A673 (cell line): ENCODE data around the gene NEDD9. TPM values are rescaled to one million over a fixed set of nuclear protein-coding genes. Genes with fewer than 3 reads are reported as not detected.

Experiments
- BruUV-seq: library from RNA; stranded (reverse); fragments of 400-500 nt; replicated peaks from 2 replicates; lab custom pipeline; 2021; lab: Mats Ljungman, UMichigan
- CTCF ChIA-PET: fragments of 300-600 bp; sonication (Branson Sonifier 250); formaldehyde crosslinking; loops from one replicate; lab custom pipeline; 2022; ENCODE audit warnings: antibody characterized with exemption; lab: Charles Lee
- POLR2A ChIA-PET: fragments of 300-600 bp; sonication (Branson Sonifier 250); formaldehyde crosslinking; loops from one replicate; lab custom pipeline; 2022; ENCODE audit warnings: antibody characterized with exemption; ENCODE audit not compliant: low non-redundant PET; lab: Charles Lee
- DNase-seq: peaks from one replicate; pipeline ENCODE4 v3.0.0-alpha.2; 2015; ENCODE audit warnings: low spot score
- H3K27ac ChIP-seq: fragments of 200-600 bp; sonication (generic); 2 replicates; pipeline ENCODE4 v1.5.1; 2016; ENCODE audit warnings: mixed run types, low read depth, mild to moderate bottlenecking, mixed read lengths, antibody characterized with exemption, low read length; ENCODE audit not compliant: poor library complexity, severe bottlenecking
- H3K27me3 ChIP-seq: fragments of 200-600 bp; sonication (generic); replicated peaks from 2 replicates; pipeline ENCODE4 v1.6.1; 2017; ENCODE audit warnings: mixed run types, low read depth, mild to moderate bottlenecking, mixed read lengths, antibody characterized with exemption, low read length; ENCODE audit not compliant: insufficient read depth, poor library complexity
- H3K36me3 ChIP-seq: fragments of 200-600 bp; sonication (generic); 2 replicates; pipeline ENCODE4 v1.6.1; 2016; ENCODE audit warnings: mixed run types, mild to moderate bottlenecking, mixed read lengths, antibody characterized with exemption, low read length; ENCODE audit not compliant: insufficient read depth, poor library complexity, severe bottlenecking
- H3K4me1 ChIP-seq: fragments of 200-600 bp; sonication (generic); 2 replicates; pipeline ENCODE4 v1.6.1; 2017; ENCODE audit warnings: mixed run types, mild to moderate bottlenecking, mixed read lengths, antibody characterized with exemption, low read length; ENCODE audit not compliant: insufficient read depth, poor library complexity, severe bottlenecking
- H3K4me3 ChIP-seq: fragments of 200-600 bp; sonication (generic); 2 replicates; pipeline ENCODE4 v1.5.1; 2016; ENCODE audit warnings: low read depth, mixed run types, mild to moderate bottlenecking, mixed read lengths, low read length; ENCODE audit not compliant: poor library complexity, severe bottlenecking
- H3K9me3 ChIP-seq: fragments of 200-600 bp; sonication (generic); 2 replicates; pipeline ENCODE4 v1.6.1; 2016; ENCODE audit warnings: mixed run types, low read depth, mild to moderate bottlenecking, mixed read lengths, antibody characterized with exemption, low read length; ENCODE audit not compliant: poor library complexity, severe bottlenecking
- CTCF ChIP-seq: fragments of 300-800, 200-600 bp; sonication (generic); conservative IDR thresholded peaks from 2 replicates; pipeline ENCODE4 v1.5.1; 2017; ENCODE audit warnings: low read depth, mild to moderate bottlenecking, antibody characterized with exemption, low read length, moderate library complexity, mixed read lengths
- EZH2 ChIP-seq: fragments of 200-600 bp; sonication (generic); IDR thresholded peaks from 2 replicates; pipeline ENCODE4 v1.6.1; 2017; ENCODE audit warnings: borderline replicate concordance, low read depth, mild to moderate bottlenecking, mixed read lengths, antibody characterized with exemption, low read length; ENCODE audit not compliant: poor library complexity, severe bottlenecking
- intact Hi-C: fragments of 100-400 bp; cut with micrococcal nuclease; formaldehyde crosslinking; loops from one replicate; pipeline ENCODE4 v1.10.0; 2022; ENCODE audit not compliant: unreplicated experiment
- total RNA-seq: library from RNA; stranded (reverse); gene quantifications from 2 replicates; pipeline ENCODE4 v1.2.3, GENCODE V29; 2021

The NEDD9 gene
- total RNA-seq, 1 experiment from 2014 or later: 6.6 TPM

GRCh38 chr6:11207199-11207968 is 25.1 kb downstream of the NEDD9 start:
- ChIA-PET POLR2A (interaction anchor here (1.0 kb wide), 1 partner anchor 26 kb away, joined by 4 read pairs; the partner anchor contains the start of gene NEDD9), CTCF (no interaction called here)
- no TSS peak for BruUV-seq
- no peak overlapping the region for H3K27ac ChIP-seq
- H3K9me3 ChIP-seq: no peaks in the 10 kb centered on the region
- no peak for TF ChIP-seq CTCF
- TF ChIP-seq EZH2: no peak
- H3K4me1 ChIP-seq: peaks cover 69% of the 10 kb centered on the region
- H3K36me3 ChIP-seq: no peaks in the 10 kb centered on the region
- H3K4me3 ChIP-seq: no peak overlapping the region
- H3K27me3 ChIP-seq: no peaks in the 10 kb centered on the region
- DNase-seq: peak; percentile 71
- intact Hi-C loops: no loop called here

GRCh38 chr6:11206576-11206975 is 25.9 kb downstream of the NEDD9 start:
- no peak overlapping the region for H3K27ac ChIP-seq
- BruUV-seq: no TSS peak
- intact Hi-C loops: no loop called here
- H3K4me1 ChIP-seq: peaks cover 75% of the 10 kb centered on the region
- POLR2A ChIA-PET: interaction anchor here (1.0 kb wide), 1 partner anchor 26 kb away, joined by 4 read pairs; the partner anchor contains the start of gene NEDD9
- H3K36me3 ChIP-seq: no peaks in the 10 kb centered on the region
- CTCF ChIA-PET: no interaction called here
- no peak for TF ChIP-seq CTCF
- no peak for TF ChIP-seq EZH2
- H3K4me3 ChIP-seq: no peak overlapping the region
- H3K27me3 ChIP-seq: no peaks in the 10 kb centered on the region
- no peaks in the 10 kb centered on the region for H3K9me3 ChIP-seq
- no peak for DNase-seq

GRCh38 chr6:11204794-11205366 is 27.6 kb downstream of the NEDD9 start:
- CTCF ChIA-PET: no interaction called here
- intact Hi-C loops: no loop called here
- no peaks in the 10 kb centered on the region for H3K9me3 ChIP-seq

More at GRCh38 chr6:11204794-11205366, 27.6 kb downstream of the NEDD9 start:
- Histone ChIP-seq H3K27ac (no peak overlapping the region), H3K36me3 (no peaks in the 10 kb centered on the region), H3K4me3 (no peak overlapping the region), H3K4me1 (peaks cover 58% of the 10 kb centered on the region), H3K27me3 (no peaks in the 10 kb centered on the region)
- TF ChIP-seq CTCF (no peak), EZH2 (no peak)
- DNase-seq: no peak
- no TSS peak for BruUV-seq
- POLR2A ChIA-PET: no interaction called here
